IPS-20b (cell line): Measurements from ENCODE around the gene PRKCA.
A peak's percentile ranks its signal among the peaks of the same experiment; 100 is the strongest.
"Not testable (repeated sequence)": the region's sequence is repeated elsewhere in the genome, so short reads cannot be mapped to it uniquely, and the experiment has no call there.

Experiments used
- H3K27ac ChIP-seq: one replicate; pipeline ENCODE4 v1.5.1; 2013; ENCODE audit warnings: low read length
- H3K27me3 ChIP-seq: 2 replicates; pipeline ENCODE4 v1.6.1; 2013; ENCODE audit warnings: mild to moderate bottlenecking, low read length, inconsistent platforms; ENCODE audit not compliant: insufficient read depth
- H3K36me3 ChIP-seq: 2 replicates; pipeline ENCODE4 v1.6.1; 2013; ENCODE audit warnings: low read depth, mild to moderate bottlenecking, inconsistent platforms, low read length, moderate library complexity; ENCODE audit not compliant: insufficient read depth
- H3K4me1 ChIP-seq: 2 replicates; pipeline ENCODE4 v1.6.1; 2013; ENCODE audit warnings: mild to moderate bottlenecking, control low read depth, inconsistent platforms, low read length, moderate library complexity; ENCODE audit not compliant: insufficient read depth
- H3K4me3 ChIP-seq: 2 replicates; pipeline ENCODE4 v1.5.1; 2013; ENCODE audit warnings: mild to moderate bottlenecking, low read length, inconsistent platforms
- H3K9ac ChIP-seq: 2 replicates; pipeline ENCODE4 v1.6.1; 2013; ENCODE audit warnings: low read depth, mild to moderate bottlenecking, inconsistent platforms, low read length, moderate library complexity
- H3K9me3 ChIP-seq: 2 replicates; pipeline ENCODE4 v1.6.1; 2013; ENCODE audit warnings: mild to moderate bottlenecking, low read depth, low read length, inconsistent platforms; ENCODE audit not compliant: insufficient read depth

Gene PRKCA

GRCh38 chr17:66292353-66292752 is 10.1 kb upstream of the PRKCA start:
- Histone ChIP-seq H3K36me3 (no peaks in the 10 kb centered on the region), H3K27me3 (no peaks in the 10 kb centered on the region), H3K9ac (no peak overlapping the region), H3K4me3 (no peak overlapping the region), H3K9me3 (no peaks in the 10 kb centered on the region), H3K4me1 (no peaks in the 10 kb centered on the region), H3K27ac (no peak overlapping the region)

- no peaks in the 10 kb centered on the region for H3K9me3 ChIP-seq
- no peaks in the 10 kb centered on the region for H3K36me3 ChIP-seq
- H3K27me3 ChIP-seq: peaks cover 31% of the 10 kb centered on the region
- H3K4me1 ChIP-seq: peaks cover 1% of the 10 kb centered on the region; the same call in 1 of the 2 replicates
- no peak overlapping the region for H3K4me3 ChIP-seq
- no peak overlapping the region for H3K27ac ChIP-seq
- no peak overlapping the region for H3K9ac ChIP-seq
Observed at GRCh38 chr17:66296289-66296725, 6.1 kb upstream of the PRKCA start.

GRCh38 chr17:66297443-66297842 is 5.0 kb upstream of the PRKCA start:
- not testable (repeated sequence) for H3K9ac ChIP-seq, H3K9me3 ChIP-seq, H3K36me3 ChIP-seq, H3K4me3 ChIP-seq, H3K4me1 ChIP-seq, H3K27ac ChIP-seq
- peaks cover 38% of the 10 kb centered on the region for H3K27me3 ChIP-seq

DNA sequence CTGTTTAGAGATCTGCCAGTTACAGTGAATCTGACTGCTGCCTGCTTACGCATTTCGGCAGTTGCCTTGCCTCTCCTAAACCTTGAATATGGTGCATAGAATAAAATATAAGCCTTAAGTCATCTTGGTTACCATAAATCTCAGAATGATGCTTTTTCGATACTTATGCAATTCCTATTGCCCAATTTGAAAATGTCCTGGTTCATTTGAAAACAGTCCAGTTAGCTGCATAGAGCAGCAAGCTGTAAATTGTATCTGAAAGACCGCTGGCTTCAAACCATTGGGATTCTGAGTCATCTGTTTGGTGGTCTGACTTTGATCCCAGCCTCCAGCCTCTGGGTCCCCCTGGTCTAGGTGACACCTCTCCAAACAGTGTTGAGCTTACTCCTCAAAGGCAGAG is 2.7 kb upstream of the PRKCA start:
- no peaks in the 10 kb centered on the region for H3K36me3 ChIP-seq
- H3K27ac ChIP-seq: no peak overlapping the region
- H3K9ac ChIP-seq: no peak overlapping the region
- peaks cover 49% of the 10 kb centered on the region for H3K27me3 ChIP-seq
- no peaks in the 10 kb centered on the region for H3K9me3 ChIP-seq
- H3K4me3 ChIP-seq: no peak overlapping the region
- peaks cover 12% of the 10 kb centered on the region for H3K4me1 ChIP-seq

GRCh38 chr17:66300956-66301355 is 1.5 kb upstream of the PRKCA start:
- Histone ChIP-seq H3K27me3 (peaks cover 49% of the 10 kb centered on the region), H3K36me3 (no peaks in the 10 kb centered on the region), H3K9me3 (no peaks in the 10 kb centered on the region), H3K4me1 (peaks cover 18% of the 10 kb centered on the region), H3K27ac (no peak overlapping the region), H3K9ac (no peak overlapping the region), H3K4me3 (peak overlapping the region; percentile 71; the same call in 1 of the 2 replicates)

DNA sequence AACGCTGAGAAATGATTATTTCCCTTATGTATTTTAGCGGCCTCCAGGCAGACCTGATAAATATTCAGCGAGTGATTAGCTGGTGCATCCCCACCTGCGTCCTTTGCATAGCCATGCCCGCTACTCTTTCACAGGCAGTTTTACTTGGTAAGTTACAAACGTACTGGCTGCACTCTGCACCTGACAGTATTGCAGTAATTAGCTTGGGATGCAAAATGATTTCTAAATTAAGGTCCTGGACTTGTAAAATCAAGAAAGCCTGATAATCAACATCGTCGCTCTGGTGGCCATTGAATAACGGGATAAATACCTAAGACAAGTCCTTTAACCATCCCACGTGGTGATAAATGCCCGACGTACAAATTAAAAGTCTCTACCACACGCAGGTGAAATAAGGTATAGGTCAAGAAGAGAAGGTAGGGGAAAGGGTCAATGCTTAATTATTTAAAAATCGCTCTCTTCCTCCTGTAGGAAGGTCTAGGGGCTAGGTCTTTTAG is 998 bp upstream of the PRKCA start:
- Histone ChIP-seq H3K9ac (peak overlapping the region; percentile 41; the same call in 1 of the 2 replicates), H3K4me1 (peaks cover 21% of the 10 kb centered on the region), H3K27me3 (peaks cover 49% of the 10 kb centered on the region), H3K9me3 (no peaks in the 10 kb centered on the region), H3K36me3 (no peaks in the 10 kb centered on the region), H3K27ac (no peak overlapping the region), H3K4me3 (peak overlapping the region; percentile 71)

DNA sequence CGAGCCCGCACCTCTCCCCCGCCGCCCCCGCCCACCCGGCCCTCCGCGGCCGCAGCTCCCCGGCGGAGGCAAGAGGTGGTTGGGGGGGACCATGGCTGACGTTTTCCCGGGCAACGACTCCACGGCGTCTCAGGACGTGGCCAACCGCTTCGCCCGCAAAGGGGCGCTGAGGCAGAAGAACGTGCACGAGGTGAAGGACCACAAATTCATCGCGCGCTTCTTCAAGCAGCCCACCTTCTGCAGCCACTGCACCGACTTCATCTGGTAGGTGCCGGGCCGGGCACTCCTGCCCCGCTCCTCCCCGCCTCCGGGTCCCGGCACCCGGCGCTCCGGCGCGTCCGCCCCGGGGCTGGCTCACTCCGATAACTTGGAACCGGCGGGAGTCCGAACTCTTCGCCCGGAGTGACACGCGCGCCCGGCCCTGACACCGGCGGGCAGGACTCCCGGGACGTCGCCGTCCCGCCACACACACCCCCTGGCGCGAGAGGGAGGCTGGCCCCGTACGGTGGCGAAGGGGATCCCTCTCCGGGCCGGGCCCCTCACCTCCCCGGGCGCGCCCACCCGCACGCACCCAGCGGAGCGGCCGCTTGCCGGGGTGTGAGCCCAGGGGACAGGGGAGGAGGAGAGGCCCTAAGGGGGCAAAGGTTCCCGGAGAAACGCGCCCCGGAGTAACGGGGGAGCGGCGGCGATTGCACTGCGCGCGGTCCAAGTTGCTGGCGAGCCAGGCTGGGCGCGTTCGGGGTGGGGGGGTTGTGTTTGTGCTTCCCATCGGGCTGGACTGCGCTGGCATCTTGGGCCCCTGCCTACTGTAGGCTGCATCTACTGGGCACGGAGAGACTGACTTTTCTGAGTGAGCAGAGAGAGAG is 581 bp downstream of the PRKCA start:
- peaks cover 24% of the 10 kb centered on the region for H3K4me1 ChIP-seq
- peaks cover 49% of the 10 kb centered on the region for H3K27me3 ChIP-seq
- H3K27ac ChIP-seq: no peak overlapping the region
- H3K4me3 ChIP-seq: peak overlapping the region; percentile 63
- H3K9ac ChIP-seq: no peak overlapping the region
- H3K36me3 ChIP-seq: no peaks in the 10 kb centered on the region
- H3K9me3 ChIP-seq: no peaks in the 10 kb centered on the region

GRCh38 chr17:66304304-66305174 is 2.1 kb downstream of the PRKCA start:
- H3K27me3 ChIP-seq: peaks cover 36% of the 10 kb centered on the region
- peak overlapping the region; percentile 63 for H3K4me3 ChIP-seq
- no peaks in the 10 kb centered on the region for H3K9me3 ChIP-seq
- no peaks in the 10 kb centered on the region for H3K36me3 ChIP-seq
- H3K9ac ChIP-seq: peak overlapping the region; percentile 11; the same call in 1 of the 2 replicates
- H3K4me1 ChIP-seq: peaks cover 25% of the 10 kb centered on the region
- no peak overlapping the region for H3K27ac ChIP-seq

DNA sequence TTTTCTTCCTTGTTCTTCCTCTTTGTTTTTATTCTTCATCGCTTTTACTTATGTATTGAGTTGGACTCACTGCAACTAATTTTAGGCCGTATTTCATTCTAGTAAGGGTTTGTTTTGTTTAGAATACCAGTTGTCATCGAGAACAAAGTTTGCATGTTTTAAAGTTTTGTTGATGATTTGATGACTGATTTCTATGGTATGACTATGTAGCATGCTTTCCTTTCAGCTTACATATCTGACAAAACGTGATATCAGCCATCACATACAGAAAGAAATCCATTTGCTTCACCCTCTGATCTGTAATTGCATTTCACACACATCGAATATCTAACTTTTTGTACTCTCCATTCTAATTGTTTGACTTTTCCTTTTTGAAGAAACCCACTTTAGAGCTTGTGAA is 4.0 kb downstream of the PRKCA start:
- peaks cover 27% of the 10 kb centered on the region for H3K4me1 ChIP-seq

DNA sequence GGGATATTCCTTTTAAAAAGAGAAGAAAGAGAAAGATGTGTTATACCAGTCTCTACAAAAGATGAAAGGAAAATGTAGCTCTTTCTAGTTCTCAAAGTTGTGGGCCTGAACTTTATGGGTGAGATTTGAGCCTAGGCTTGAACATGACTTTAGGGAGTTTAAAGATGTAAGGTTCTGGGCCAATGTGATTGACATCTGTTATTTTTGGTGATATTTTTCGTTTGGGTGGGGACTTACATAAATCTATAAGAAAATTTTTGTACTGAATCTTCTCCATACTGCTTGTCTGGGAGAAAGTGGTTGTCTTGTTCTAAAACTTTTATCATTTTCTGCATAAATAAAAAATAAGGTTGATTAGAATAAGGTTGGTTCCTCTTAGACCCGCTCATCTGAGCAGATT is 4.8 kb downstream of the PRKCA start:
- no peak overlapping the region for H3K9ac ChIP-seq
- H3K9me3 ChIP-seq: no peaks in the 10 kb centered on the region
- peaks cover 11% of the 10 kb centered on the region; the same call in 1 of the 2 replicates for H3K27me3 ChIP-seq
- H3K4me1 ChIP-seq: peaks cover 26% of the 10 kb centered on the region
- H3K27ac ChIP-seq: no peak overlapping the region
- H3K4me3 ChIP-seq: no peak overlapping the region
- no peaks in the 10 kb centered on the region for H3K36me3 ChIP-seq

More for the DNA sequence above, 4.0 kb downstream of the PRKCA start:
- Histone ChIP-seq H3K27ac (no peak overlapping the region), H3K9me3 (no peaks in the 10 kb centered on the region), H3K36me3 (no peaks in the 10 kb centered on the region), H3K4me3 (no peak overlapping the region), H3K9ac (no peak overlapping the region), H3K27me3 (peaks cover 17% of the 10 kb centered on the region)

- Histone ChIP-seq H3K36me3 (no peaks in the 10 kb centered on the region), H3K9me3 (no peaks in the 10 kb centered on the region), H3K27me3 (peaks cover 7% of the 10 kb centered on the region; the same call in 1 of the 2 replicates), H3K27ac (no peak overlapping the region), H3K9ac (no peak overlapping the region), H3K4me3 (no peak overlapping the region), H3K4me1 (peaks cover 26% of the 10 kb centered on the region)
Observed at GRCh38 chr17:66308856-66309255, 6.4 kb downstream of the PRKCA start.
